Uterus (tissue), 4 donors: ENCODE measurements around the gene GPRC5D. TPM values are rescaled to one million over a fixed set of nuclear protein-coding genes. Genes with fewer than 3 reads are reported as not detected.

Source experiments
- DNase-seq, 2 donors: peaks; one replicate each; pipeline ENCODE4 v3.0.0-alpha.2; 2019 to 2020
- H3K27ac ChIP-seq, 2 donors: fragments of 200-600 bp; sonication (generic); 1 replicate in 1 of 2; 2 replicates in 1 of 2; pipeline ENCODE4 v1.5.1; 2016 to 2018
- H3K27me3 ChIP-seq, 2 donors: fragments of 200-600 bp; sonication (generic); one replicate each; pipeline ENCODE4 v1.5.1; 2018 to 2019; ENCODE audit warnings: control low read depth in 1 of 2
- H3K36me3 ChIP-seq, 2 donors: fragments of 200-600 bp; sonication (generic); one replicate each; pipeline ENCODE4 v1.5.1; 2019; ENCODE audit warnings: control low read depth in 1 of 2
- H3K4me1 ChIP-seq, 2 donors: fragments of 200-600 bp; sonication (generic); one replicate each; pipeline ENCODE4 v1.5.1; 2018 to 2019; ENCODE audit warnings: control low read depth in 1 of 2
- H3K4me3 ChIP-seq, 2 donors: fragments of 200-600 bp; sonication (generic); 1 replicate in 1 of 2; 2 replicates in 1 of 2; pipeline ENCODE4 v1.5.1; 2018 to 2019; ENCODE audit warnings: mild to moderate bottlenecking in 1 of 2
- H3K9me3 ChIP-seq, 2 donors: fragments of 200-600 bp; sonication (generic); one replicate each; pipeline ENCODE4 v1.5.1; 2019; ENCODE audit warnings: control low read depth in 1 of 2
- CTCF ChIP-seq, 4 experiments: fragments of 200-600 bp in 2 of 4; fragments of 450-650 bp in 2 of 4; sonication (generic) in 2 of 4; IDR thresholded peaks; one replicate each; pipeline ENCODE4 v1.5.1; 2016 to 2019; ENCODE audit warnings: antibody characterized with exemption in 4 of 4, mild to moderate bottlenecking in 2 of 4, moderate library complexity in 1 of 4
- POLR2A ChIP-seq, 2 donors: fragments of 450-650 bp; IDR thresholded peaks; one replicate each; pipeline ENCODE4 v1.6.1; 2016; ENCODE audit warnings: antibody characterized with exemption in 2 of 2, mild to moderate bottlenecking in 1 of 2, moderate library complexity in 1 of 2
- intact Hi-C: fragments of 100-400 bp; cut with DNase I; formaldehyde crosslinking; loops from one replicate; pipeline ENCODE4 v1.15.1; 2023; ENCODE audit warnings: low total_unique reads
- total RNA-seq, 4 donors: library from RNA; depleted of rRNA in 3 of 4; stranded (reverse); fragments of >200 nt in 3 of 4; gene quantifications; one replicate each; pipeline versions ENCODE4 v1.1.0 to v1.2.4, GENCODE V29; 2014 to 2023
- donor health status: DM: yes; HTN: yes; CAD: no.

GPRC5D gene
- total RNA-seq, 4 donors from 2014 or later: not detected

GRCh38 chr12:12979731-12980259 is 27.8 kb upstream of the GPRC5D start:
- peak; percentile 36 to 48 for DNase-seq
- H3K27ac ChIP-seq: peak overlapping the region; percentile 64 to 67
- H3K36me3 ChIP-seq: no peaks in the 10 kb centered on the region
- intact Hi-C loops: no loop called here
- peaks cover 4 to 6% of the 10 kb centered on the region in 2 donors for H3K4me1 ChIP-seq
- no peak overlapping the region for H3K4me3 ChIP-seq
- no peak for TF ChIP-seq CTCF (IDR thresholded peaks at IDR 0.05)
- no peak for TF ChIP-seq POLR2A (IDR thresholded peaks at IDR 0.05)
- H3K9me3 ChIP-seq: no peaks in the 10 kb centered on the region
- H3K27me3 ChIP-seq: no peaks in the 10 kb centered on the region

DNA sequence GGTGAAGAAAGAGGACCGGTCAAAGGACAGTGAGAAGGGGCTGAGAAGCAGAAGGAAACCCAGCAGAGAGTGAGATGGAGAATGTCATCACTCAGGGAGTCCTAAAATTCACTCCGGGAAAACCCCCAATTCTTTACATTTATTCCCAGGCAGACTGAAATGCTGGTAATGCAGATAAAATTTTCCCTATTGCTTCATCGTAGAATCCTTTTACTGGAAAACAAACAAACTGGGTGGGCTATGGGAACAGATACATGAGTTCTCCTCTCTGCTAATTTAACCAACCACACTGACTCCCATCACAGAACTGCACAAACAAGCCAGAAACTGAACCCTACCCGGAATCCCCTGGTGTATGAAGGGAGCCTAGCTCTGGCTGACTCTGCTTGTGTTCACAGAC is 27.2 kb upstream of the GPRC5D start:
- intact Hi-C loops: no loop called here
- DNase-seq: no peak
- H3K4me1 ChIP-seq: peaks cover 4 to 6% of the 10 kb centered on the region in 2 donors
- H3K27ac ChIP-seq: peak overlapping the region; percentile 64 to 67
- H3K27me3 ChIP-seq: no peaks in the 10 kb centered on the region
- no peak overlapping the region for H3K4me3 ChIP-seq
- no peaks in the 10 kb centered on the region for H3K9me3 ChIP-seq
- no peaks in the 10 kb centered on the region for H3K36me3 ChIP-seq
- TF ChIP-seq CTCF (IDR thresholded peaks at IDR 0.05) (no peak), POLR2A (IDR thresholded peaks at IDR 0.05) (no peak)

- no peaks in the 10 kb centered on the region for H3K27me3 ChIP-seq
- no peak for DNase-seq
- H3K4me3 ChIP-seq: no peak overlapping the region
- intact Hi-C loops: no loop called here
- H3K36me3 ChIP-seq: no peaks in the 10 kb centered on the region
- TF ChIP-seq CTCF (IDR thresholded peaks at IDR 0.05): no peak
- no peak for TF ChIP-seq POLR2A (IDR thresholded peaks at IDR 0.05)
- H3K4me1 ChIP-seq: peaks cover 4 to 6% of the 10 kb centered on the region in 2 donors
- no peaks in the 10 kb centered on the region for H3K9me3 ChIP-seq
- H3K27ac ChIP-seq: peak overlapping the region; percentile 49 to 82
Measured at GRCh38 chr12:12977231-12977630, 25.3 kb upstream of the GPRC5D start.

DNA sequence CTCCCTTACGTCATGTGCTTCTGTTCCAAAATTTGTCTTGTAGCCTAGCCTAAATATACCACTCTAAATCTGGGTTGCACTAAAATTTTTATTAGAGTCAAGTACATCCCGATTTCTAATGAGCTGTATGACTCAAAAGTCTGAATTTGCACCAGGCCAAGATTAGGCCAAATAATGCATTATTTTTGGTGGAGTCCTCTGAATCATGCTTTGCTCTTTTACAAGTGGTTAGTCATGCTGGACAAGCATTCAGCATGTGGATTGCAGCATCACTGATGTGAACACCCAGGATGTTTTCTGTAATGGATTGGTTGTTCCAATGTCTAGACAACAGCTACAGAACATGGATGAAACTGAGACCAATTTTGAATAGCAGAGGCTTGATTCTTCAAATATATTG is 24.4 kb upstream of the GPRC5D start:
- TF ChIP-seq CTCF (IDR thresholded peaks at IDR 0.05): no peak
- no peak for TF ChIP-seq POLR2A (IDR thresholded peaks at IDR 0.05)
- Histone ChIP-seq H3K4me3 (no peak overlapping the region), H3K9me3 (no peaks in the 10 kb centered on the region), H3K4me1 (peaks cover 4 to 6% of the 10 kb centered on the region in 2 donors), H3K36me3 (no peaks in the 10 kb centered on the region), H3K27ac (peak overlapping the region; percentile 49 to 82), H3K27me3 (no peaks in the 10 kb centered on the region)
- peak; percentile 36 to 63 for DNase-seq
- intact Hi-C loops: no loop called here

GRCh38 chr12:12975322-12976077 is 23.5 kb upstream of the GPRC5D start:
- Histone ChIP-seq H3K9me3 (no peaks in the 10 kb centered on the region), H3K36me3 (no peaks in the 10 kb centered on the region), H3K4me1 (peaks cover 4 to 6% of the 10 kb centered on the region in 2 donors), H3K27ac (peak overlapping the region; percentile 49 to 82), H3K4me3 (no peak overlapping the region), H3K27me3 (no peaks in the 10 kb centered on the region)
- peak in 1 of 4 experiments; percentile 16 for TF ChIP-seq CTCF (IDR thresholded peaks at IDR 0.05)
- TF ChIP-seq POLR2A (IDR thresholded peaks at IDR 0.05): no peak
- DNase-seq: peak in 1 of 2 donors; percentile 27
- intact Hi-C loops: no loop called here
